Sigmoid colon (tissue), 7 donors: ENCODE data around the gene C6orf132. TPM values are rescaled to one million over a fixed set of nuclear protein-coding genes. Genes with fewer than 3 reads are reported as not detected.

Experiments used
- DNase-seq: peaks from one replicate; pipeline ENCODE4 v3.0.0-alpha.2; 2019
- H3K27ac ChIP-seq, 4 donors: fragments of 200-600 bp; sonication (generic); one replicate each; pipeline ENCODE4 v1.5.1; 2016 to 2019; ENCODE audit warnings: mild to moderate bottlenecking in 1 of 4
- H3K27me3 ChIP-seq, 3 donors: fragments of 200-600 bp; sonication (generic); one replicate each; pipeline ENCODE4 v1.5.1; 2019; ENCODE audit warnings: mild to moderate bottlenecking in 1 of 3
- H3K36me3 ChIP-seq, 4 donors: fragments of 200-600 bp; sonication (generic); one replicate each; pipeline ENCODE4 v1.5.1; 2016 to 2019
- H3K4me1 ChIP-seq, 4 donors: fragments of 200-600 bp; sonication (generic); one replicate each; pipeline ENCODE4 v1.5.1; 2017 to 2019
- H3K4me3 ChIP-seq, 4 donors: fragments of 200-600 bp; sonication (generic); one replicate each; pipeline ENCODE4 v1.5.1; 2017 to 2019; ENCODE audit warnings: mild to moderate bottlenecking in 2 of 4, moderate library complexity in 1 of 4
- H3K9me3 ChIP-seq, 4 donors: fragments of 200-600 bp in 3 of 4; sonication (generic) in 3 of 4; one replicate each; pipeline versions ENCODE4 v1.5.1 to v1.6.1; 2013 to 2019
- CTCF ChIP-seq, 4 experiments: fragments of 450-650 bp in 3 of 4; fragments of 200-600 bp in 1 of 4; IDR thresholded peaks; one replicate each; pipeline ENCODE4 v1.5.1; 2016 to 2019; ENCODE audit warnings: antibody characterized with exemption in 4 of 4, mild to moderate bottlenecking in 3 of 4, moderate library complexity in 2 of 4
- EP300 ChIP-seq, 4 donors: sonication (generic); formaldehyde crosslinking; IDR thresholded peaks; one replicate each; pipeline ENCODE4 v1.6.1; 2017; ENCODE audit warnings: antibody characterized with exemption in 4 of 4
- POLR2A ChIP-seq, 2 donors: fragments of 450-650 bp; IDR thresholded peaks; one replicate each; pipeline ENCODE4 v1.6.1; 2016; ENCODE audit warnings: antibody characterized with exemption in 2 of 2, mild to moderate bottlenecking in 2 of 2, moderate library complexity in 2 of 2
- POLR2AphosphoS5 ChIP-seq, 4 donors: sonication (generic); formaldehyde crosslinking; IDR thresholded peaks; one replicate each; pipeline ENCODE4 v1.6.1; 2017; ENCODE audit warnings: antibody characterized with exemption in 4 of 4
- WGBS, 2 donors: extraction: QIAGEN DNeasy Blood & Tissue Kit; methylation state at CpG; one replicate each; pipeline ENCODE4 v1.1.7; 2013; 5-methylcytosine and 5-hydroxymethylcytosine counted together
- intact Hi-C: fragments of 100-400 bp; cut with DNase I; formaldehyde crosslinking; loops from one replicate; pipeline ENCODE4 v1.15.1; 2023
- polyA plus RNA-seq, 3 donors: library from polyadenylated mRNA; stranded (reverse); fragments of 200-250 nt; gene quantifications; one replicate each; pipeline ENCODE4 v1.2.3, GENCODE V29; 2013
- total RNA-seq, 4 donors: library from RNA; depleted of rRNA; stranded (reverse); fragments of >200 nt; gene quantifications; one replicate each; pipeline ENCODE4 v1.1.0, GENCODE V29; 2016
- donor health status: healthy with polysubstance abuse.
- donor health status: Bipolar disorder and iron deficiency.
- donor health status: healthy.

Gene C6orf132
- total and polyA plus RNA-seq, 7 donors = 0.33 to 91.3 (median 20.9) TPM; not detected in 1

- Histone ChIP-seq H3K36me3 (peaks cover 45 to 99% (median 61%) of the 10 kb centered on the region in 4 donors), H3K4me1 (no peaks in the 10 kb centered on the region)
- TF ChIP-seq EP300 (IDR thresholded peaks at IDR 0.05) (no peak), POLR2AphosphoS5 (IDR thresholded peaks at IDR 0.05) (no peak), CTCF (IDR thresholded peaks at IDR 0.05) (no peak)
Measured at GRCh38 chr6:42068872-42069522, 73.4 kb downstream of the C6orf132 start.

GRCh38 chr6:42068173-42068572 lies 74.2 kb downstream of the C6orf132 start:
- no peak overlapping the region for H3K27ac ChIP-seq
- TF ChIP-seq POLR2A (IDR thresholded peaks at IDR 0.05) (no peak), EP300 (IDR thresholded peaks at IDR 0.05) (no peak), POLR2AphosphoS5 (IDR thresholded peaks at IDR 0.05) (no peak), CTCF (IDR thresholded peaks at IDR 0.05) (no peak)
- no peaks in the 10 kb centered on the region for H3K4me1 ChIP-seq
- no peaks in the 10 kb centered on the region for H3K9me3 ChIP-seq
- intact Hi-C loops = no loop called here
- WGBS, 2 donors = 96% methylated on average over 7 of the region's 7 CpGs
- no peak overlapping the region for H3K4me3 ChIP-seq
- no peak for DNase-seq
- H3K27me3 ChIP-seq = no peaks in the 10 kb centered on the region
- H3K36me3 ChIP-seq = peaks cover 45 to 99% (median 57%) of the 10 kb centered on the region in 4 donors

More at GRCh38 chr6:42068872-42069522, 73.4 kb downstream of the C6orf132 start:
- Histone ChIP-seq H3K27me3 (no peaks in the 10 kb centered on the region), H3K9me3 (no peaks in the 10 kb centered on the region), H3K27ac (no peak overlapping the region), H3K4me3 (no peak overlapping the region)
- WGBS, 2 donors = 96 to 98% methylated on average over 5 of the region's 5 CpGs
- intact Hi-C loops = no loop called here
- no peak for DNase-seq

GRCh38 chr6:42066156-42066675 lies 76.2 kb downstream of the C6orf132 start:
- intact Hi-C loops = no loop called here
- Histone ChIP-seq H3K27ac (no peak overlapping the region), H3K36me3 (peaks cover 45 to 100% (median 64%) of the 10 kb centered on the region in 4 donors), H3K4me1 (no peaks in the 10 kb centered on the region), H3K9me3 (no peaks in the 10 kb centered on the region), H3K27me3 (no peaks in the 10 kb centered on the region), H3K4me3 (no peak overlapping the region)
- WGBS, 2 donors = 96 to 97% methylated on average over 13 of the region's 13 CpGs
- no peak for DNase-seq
- TF ChIP-seq EP300 (IDR thresholded peaks at IDR 0.05) (no peak), POLR2A (IDR thresholded peaks at IDR 0.05) (no peak), POLR2AphosphoS5 (IDR thresholded peaks at IDR 0.05) (no peak), CTCF (IDR thresholded peaks at IDR 0.05) (no peak)

- no peaks in the 10 kb centered on the region for H3K27me3 ChIP-seq
- TF ChIP-seq POLR2AphosphoS5 (IDR thresholded peaks at IDR 0.05) (no peak), POLR2A (IDR thresholded peaks at IDR 0.05) (no peak), EP300 (IDR thresholded peaks at IDR 0.05) (no peak), CTCF (IDR thresholded peaks at IDR 0.05) (no peak)
- peaks cover 47 to 100% (median 74%) of the 10 kb centered on the region in 4 donors for H3K36me3 ChIP-seq
- intact Hi-C loops = loop anchor here (10.0 kb wide), 1 partner anchor 485 kb away; no protein-coding TSS in a partner anchor
- WGBS, 2 donors = 94% methylated on average over 5 of the region's 5 CpGs
- H3K4me3 ChIP-seq = no peak overlapping the region
- no peak overlapping the region for H3K27ac ChIP-seq
- no peak for DNase-seq
- H3K4me1 ChIP-seq = no peaks in the 10 kb centered on the region
- H3K9me3 ChIP-seq = no peaks in the 10 kb centered on the region
Measured at GRCh38 chr6:42059743-42060142, 82.7 kb downstream of the C6orf132 start.
